HCT116 (cell line): ENCODE data around the gene CELF2. TPM values are rescaled to one million over a fixed set of nuclear protein-coding genes. Genes with fewer than 3 reads are reported as not detected.

Source experiments
- ATAC-seq: fragments of 200-7000 bp; cut with Tn5 transposase; 2 replicates; pipeline ENCODE4 v1.9.1; 2020; ENCODE audit warnings: mild to moderate bottlenecking, moderate library complexity
- BruUV-seq: library from RNA; stranded (reverse); fragments of 400-500 nt; replicated peaks from 2 replicates; lab custom pipeline; 2021; lab: Mats Ljungman, UMichigan
- CTCF ChIA-PET: fragments of 300-600 bp; sonication (Branson Sonifier 250); formaldehyde crosslinking; loops from one replicate; lab custom pipeline; 2021; ENCODE audit warnings: antibody characterized with exemption; lab: Charles Lee
- POLR2A ChIA-PET: fragments of 300-600, 350-600 bp; sonication (Branson Sonifier 250); formaldehyde crosslinking; loops from one replicate; lab custom pipeline; 2021; ENCODE audit warnings: antibody characterized with exemption; lab: Charles Lee
- RAD21 ChIA-PET, 2 experiments: fragments of 300-600 bp; sonication (Branson Sonifier 250); formaldehyde crosslinking; loops; one replicate each; lab custom pipeline; 2023; ENCODE audit warnings: low total read pairs in 2 of 2; ENCODE audit not compliant: uncharacterized antibody in 2 of 2, unreplicated experiment in 2 of 2, low non-redundant PET in 1 of 2; lab: Charles Lee
- DNase-seq: peaks from one replicate; pipeline ENCODE4 v3.0.0-alpha.2; 2010; ENCODE audit warnings: low read depth, low spot score
- H2AFZ ChIP-seq: fragments of 200-600 bp; shearing (Covaris generic), sonication (generic); 2 replicates; pipeline ENCODE4 v1.6.1; 2017; ENCODE audit warnings: low read depth, mixed run types, mixed read lengths, antibody characterized with exemption, low read length; ENCODE audit not compliant: poor library complexity, severe bottlenecking
- H3K27ac ChIP-seq: 2 replicates; pipeline ENCODE4 v1.5.1; 2012; ENCODE audit warnings: low read depth, low read length
- H3K27me3 ChIP-seq: fragments of 200-600 bp; sonication (generic); 2 replicates; pipeline ENCODE4 v1.6.1; 2016; ENCODE audit warnings: mixed run types, low read length, mixed read lengths; ENCODE audit not compliant: insufficient read depth
- H3K36me3 ChIP-seq, 2 experiments: fragments of 200-500 bp in 1 of 2; fragments of 200-600 bp in 1 of 2; sonication (Bioruptor generic) in 1 of 2; sonication (generic) in 1 of 2; 2 replicates each; pipeline versions ENCODE4 v1.5.1 to v1.6.1; 2014 to 2016; ENCODE audit warnings: low read length in 2 of 2, inconsistent platforms in 1 of 2, mixed read lengths in 1 of 2, mixed run types in 1 of 2; ENCODE audit not compliant: insufficient read depth in 2 of 2, control insufficient read depth in 1 of 2
- H3K4me1 ChIP-seq, 2 experiments: fragments of 200-600 bp in 1 of 2; sonication (generic) in 1 of 2; 2 replicates each; pipeline versions ENCODE4 v1.5.1 to v1.6.1; 2012 to 2017; ENCODE audit warnings: low read length in 2 of 2, inconsistent platforms in 1 of 2, mild to moderate bottlenecking in 1 of 2, mixed read lengths in 1 of 2, mixed run types in 1 of 2, moderate library complexity in 1 of 2; ENCODE audit not compliant: insufficient read depth in 2 of 2, control insufficient read depth in 1 of 2
- H3K4me2 ChIP-seq: fragments of 200-600 bp; sonication (generic); 2 replicates; pipeline ENCODE4 v1.6.1; 2017; ENCODE audit warnings: mixed run types, low read length, mixed read lengths
- H3K4me3 ChIP-seq, 2 experiments: fragments of 200-600 bp in 1 of 2; sonication (generic) in 1 of 2; replicated peaks in 1 of 2; 2 replicates each; pipeline ENCODE4 v1.5.1; 2011 to 2016; ENCODE audit warnings: low read length in 2 of 2, control low read depth in 1 of 2, low read depth in 1 of 2, mild to moderate bottlenecking in 1 of 2, mixed read lengths in 1 of 2, mixed run types in 1 of 2
- H3K79me2 ChIP-seq: fragments of 200-600 bp; sonication (generic); 2 replicates; pipeline ENCODE4 v1.6.1; 2017; ENCODE audit warnings: mild to moderate bottlenecking, mixed run types, low read length, moderate library complexity, mixed read lengths; ENCODE audit not compliant: insufficient read depth
- H3K9ac ChIP-seq: fragments of 200-600 bp; sonication (generic); 2 replicates; pipeline ENCODE4 v1.6.1; 2016; ENCODE audit warnings: low read length, mixed read lengths
- H3K9me2 ChIP-seq: fragments of 200-600 bp; sonication (generic), shearing (Covaris generic); 2 replicates; pipeline ENCODE4 v1.6.1; 2017; ENCODE audit warnings: mixed run types, mild to moderate bottlenecking, moderate library complexity; ENCODE audit not compliant: insufficient read depth
- H3K9me3 ChIP-seq, 2 experiments: fragments of 200-500 bp in 1 of 2; fragments of 200-600 bp in 1 of 2; sonication (Bioruptor generic) in 1 of 2; sonication (generic) in 1 of 2; 2 replicates each; pipeline ENCODE4 v1.6.1; 2014 to 2017; ENCODE audit warnings: low read length in 2 of 2, mixed read lengths in 2 of 2, inconsistent platforms in 1 of 2, low read depth in 1 of 2, mild to moderate bottlenecking in 1 of 2, mixed run types in 1 of 2, moderate library complexity in 1 of 2; ENCODE audit not compliant: control insufficient read depth in 1 of 2, insufficient read depth in 1 of 2
- H4K20me1 ChIP-seq: fragments of 200-600 bp; sonication (generic), shearing (Covaris generic); 2 replicates; pipeline ENCODE4 v1.6.1; 2017; ENCODE audit warnings: mixed run types, mild to moderate bottlenecking, moderate library complexity; ENCODE audit not compliant: insufficient read depth
- CBX3 ChIP-seq: IDR thresholded peaks from 2 replicates; pipeline ENCODE4 v1.6.1; 2012; ENCODE audit warnings: low read depth
- CEBPB ChIP-seq: IDR thresholded peaks from 2 replicates; pipeline ENCODE4 v1.6.1; 2012; ENCODE audit warnings: low read depth
- EGR1 ChIP-seq: IDR thresholded peaks from 2 replicates; pipeline ENCODE4 v1.6.1; 2012; ENCODE audit warnings: low read depth
- ELF1 ChIP-seq: IDR thresholded peaks from 2 replicates; pipeline ENCODE4 v1.6.1; 2012; ENCODE audit warnings: low read depth, borderline replicate concordance
- EZH2 ChIP-seq: fragments of 200-600 bp; sonication (generic); IDR thresholded peaks from 2 replicates; pipeline ENCODE4 v1.6.1; 2017; ENCODE audit warnings: antibody characterized with exemption, mixed run types
- FOSL1 ChIP-seq: IDR thresholded peaks from 2 replicates; pipeline ENCODE4 v1.6.1; 2012; ENCODE audit warnings: low read depth
- JUND ChIP-seq: IDR thresholded peaks from 2 replicates; pipeline ENCODE4 v1.6.1; 2012
- POLR2A ChIP-seq: IDR thresholded peaks from 2 replicates; pipeline ENCODE4 v1.7.0; 2011; ENCODE audit warnings: borderline replicate concordance; ENCODE audit not compliant: insufficient read depth, insufficient read length; ENCODE audit errors: extremely low read depth
- POLR2AphosphoS5 ChIP-seq: IDR thresholded peaks from 2 replicates; pipeline ENCODE4 v1.6.1; 2011; ENCODE audit warnings: mild to moderate bottlenecking, low read depth, low read length, moderate library complexity
- SIN3A ChIP-seq: IDR thresholded peaks from 2 replicates; pipeline ENCODE4 v1.6.1; 2012; ENCODE audit warnings: low read depth
- SP1 ChIP-seq: IDR thresholded peaks from 2 replicates; pipeline ENCODE4 v1.6.1; 2012; ENCODE audit warnings: low read depth
- ZFX ChIP-seq: fragments of 450-650 bp; IDR thresholded peaks from 2 replicates; pipeline ENCODE4 v1.6.1; 2017
- ZNF274 ChIP-seq: fragments of 200-500 bp; sonication (Bioruptor generic); IDR thresholded peaks from 2 replicates; pipeline ENCODE4 v1.6.1; 2014; ENCODE audit warnings: mild to moderate bottlenecking, low read depth, low read length, inconsistent platforms
- intact Hi-C: fragments of 100-400 bp; cut with micrococcal nuclease; formaldehyde crosslinking; loops from 2 replicates; pipeline ENCODE4 v1.10.0; 2022
- total RNA-seq: library from RNA; stranded (reverse); gene quantifications from one replicate; pipeline ENCODE4 v1.2.1, GENCODE V29; 2021; ENCODE audit not compliant: unreplicated experiment
- TF ChIP-seq, protein P1 (sequence below): IDR thresholded peaks from 2 replicates; pipeline ENCODE4 v1.6.1; 2012; ENCODE audit warnings: low read depth
- TF ChIP-seq, protein P2 (sequence below): IDR thresholded peaks from 2 replicates; pipeline ENCODE4 v1.6.1; 2012
- TF ChIP-seq, protein P3 (sequence below): IDR thresholded peaks from 2 replicates; pipeline ENCODE4 v1.6.1; 2011; ENCODE audit warnings: mild to moderate bottlenecking, low read length, moderate library complexity; ENCODE audit not compliant: insufficient replicate concordance; ENCODE audit errors: extremely low read depth
- TF ChIP-seq, protein P4 (sequence below): IDR thresholded peaks from 2 replicates; pipeline ENCODE4 v1.6.1; 2012

CELF2 gene
- total RNA-seq, 1 experiment from 2014 or later = 0.66 TPM

DNA sequence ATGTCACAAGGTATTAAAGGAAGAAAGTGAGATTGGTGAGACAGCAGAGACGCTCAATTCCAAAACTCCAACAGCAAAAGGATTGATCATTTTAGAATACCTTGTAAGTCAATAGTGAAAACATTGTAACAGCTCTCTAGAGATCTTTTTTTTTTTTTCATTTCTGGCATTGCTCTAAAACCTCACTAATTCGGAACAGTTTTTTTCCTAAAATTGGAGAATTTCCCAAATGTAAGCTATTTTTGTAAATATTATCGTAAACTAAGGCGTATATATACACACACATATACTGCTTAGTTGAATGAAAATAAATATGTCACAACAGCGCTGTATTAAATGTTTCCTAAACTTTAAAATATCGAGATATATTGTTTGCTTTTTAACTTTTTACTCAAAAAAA is 30.6 kb upstream of the CELF2 start:
- DNase-seq = no peak

More for the DNA sequence above, 30.6 kb upstream of the CELF2 start:
- H3K4me3 ChIP-seq = no peak overlapping the region
- ChIA-PET CTCF (no interaction called here), POLR2A (no interaction called here), RAD21 (no interaction called here)
- TF ChIP-seq POLR2AphosphoS5 (no peak), JUND (no peak), FOSL1 (no peak), SP1 (no peak), POLR2A (no peak), SIN3A (no peak), ELF1 (no peak), EGR1 (no peak), EZH2 (no peak), CBX3 (no peak), CEBPB (no peak), ZFX (no peak), ZNF274 (no peak)
- TF ChIP-seq, protein P1, sequence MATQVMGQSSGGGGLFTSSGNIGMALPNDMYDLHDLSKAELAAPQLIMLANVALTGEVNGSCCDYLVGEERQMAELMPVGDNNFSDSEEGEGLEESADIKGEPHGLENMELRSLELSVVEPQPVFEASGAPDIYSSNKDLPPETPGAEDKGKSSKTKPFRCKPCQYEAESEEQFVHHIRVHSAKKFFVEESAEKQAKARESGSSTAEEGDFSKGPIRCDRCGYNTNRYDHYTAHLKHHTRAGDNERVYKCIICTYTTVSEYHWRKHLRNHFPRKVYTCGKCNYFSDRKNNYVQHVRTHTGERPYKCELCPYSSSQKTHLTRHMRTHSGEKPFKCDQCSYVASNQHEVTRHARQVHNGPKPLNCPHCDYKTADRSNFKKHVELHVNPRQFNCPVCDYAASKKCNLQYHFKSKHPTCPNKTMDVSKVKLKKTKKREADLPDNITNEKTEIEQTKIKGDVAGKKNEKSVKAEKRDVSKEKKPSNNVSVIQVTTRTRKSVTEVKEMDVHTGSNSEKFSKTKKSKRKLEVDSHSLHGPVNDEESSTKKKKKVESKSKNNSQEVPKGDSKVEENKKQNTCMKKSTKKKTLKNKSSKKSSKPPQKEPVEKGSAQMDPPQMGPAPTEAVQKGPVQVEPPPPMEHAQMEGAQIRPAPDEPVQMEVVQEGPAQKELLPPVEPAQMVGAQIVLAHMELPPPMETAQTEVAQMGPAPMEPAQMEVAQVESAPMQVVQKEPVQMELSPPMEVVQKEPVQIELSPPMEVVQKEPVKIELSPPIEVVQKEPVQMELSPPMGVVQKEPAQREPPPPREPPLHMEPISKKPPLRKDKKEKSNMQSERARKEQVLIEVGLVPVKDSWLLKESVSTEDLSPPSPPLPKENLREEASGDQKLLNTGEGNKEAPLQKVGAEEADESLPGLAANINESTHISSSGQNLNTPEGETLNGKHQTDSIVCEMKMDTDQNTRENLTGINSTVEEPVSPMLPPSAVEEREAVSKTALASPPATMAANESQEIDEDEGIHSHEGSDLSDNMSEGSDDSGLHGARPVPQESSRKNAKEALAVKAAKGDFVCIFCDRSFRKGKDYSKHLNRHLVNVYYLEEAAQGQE = no peak
- TF ChIP-seq, protein P2, sequence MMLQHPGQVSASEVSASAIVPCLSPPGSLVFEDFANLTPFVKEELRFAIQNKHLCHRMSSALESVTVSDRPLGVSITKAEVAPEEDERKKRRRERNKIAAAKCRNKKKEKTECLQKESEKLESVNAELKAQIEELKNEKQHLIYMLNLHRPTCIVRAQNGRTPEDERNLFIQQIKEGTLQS = no peak
- TF ChIP-seq, protein P3, sequence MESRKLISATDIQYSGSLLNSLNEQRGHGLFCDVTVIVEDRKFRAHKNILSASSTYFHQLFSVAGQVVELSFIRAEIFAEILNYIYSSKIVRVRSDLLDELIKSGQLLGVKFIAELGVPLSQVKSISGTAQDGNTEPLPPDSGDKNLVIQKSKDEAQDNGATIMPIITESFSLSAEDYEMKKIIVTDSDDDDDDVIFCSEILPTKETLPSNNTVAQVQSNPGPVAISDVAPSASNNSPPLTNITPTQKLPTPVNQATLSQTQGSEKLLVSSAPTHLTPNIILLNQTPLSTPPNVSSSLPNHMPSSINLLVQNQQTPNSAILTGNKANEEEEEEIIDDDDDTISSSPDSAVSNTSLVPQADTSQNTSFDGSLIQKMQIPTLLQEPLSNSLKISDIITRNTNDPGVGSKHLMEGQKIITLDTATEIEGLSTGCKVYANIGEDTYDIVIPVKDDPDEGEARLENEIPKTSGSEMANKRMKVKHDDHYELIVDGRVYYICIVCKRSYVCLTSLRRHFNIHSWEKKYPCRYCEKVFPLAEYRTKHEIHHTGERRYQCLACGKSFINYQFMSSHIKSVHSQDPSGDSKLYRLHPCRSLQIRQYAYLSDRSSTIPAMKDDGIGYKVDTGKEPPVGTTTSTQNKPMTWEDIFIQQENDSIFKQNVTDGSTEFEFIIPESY = no peak
- TF ChIP-seq, protein P4, sequence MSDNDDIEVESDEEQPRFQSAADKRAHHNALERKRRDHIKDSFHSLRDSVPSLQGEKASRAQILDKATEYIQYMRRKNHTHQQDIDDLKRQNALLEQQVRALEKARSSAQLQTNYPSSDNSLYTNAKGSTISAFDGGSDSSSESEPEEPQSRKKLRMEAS = no peak
- no peak overlapping the region for H3K27ac ChIP-seq
- H3K36me3 ChIP-seq = no peaks in the 10 kb centered on the region
- no peak overlapping the region for H2AFZ ChIP-seq
- no peaks in the 10 kb centered on the region for H3K79me2 ChIP-seq
- ATAC-seq = no peak
- no peak overlapping the region for H3K4me2 ChIP-seq
- BruUV-seq = no TSS peak
- no peaks in the 10 kb centered on the region for H4K20me1 ChIP-seq
- intact Hi-C loops = no loop called here
- H3K27me3 ChIP-seq = no peaks in the 10 kb centered on the region
- H3K9me3 ChIP-seq = peaks cover 0 to 11% of the 10 kb centered on the region in 2 experiments; a peak in 2 of 4 replicates
- no peaks in the 10 kb centered on the region for H3K9me2 ChIP-seq
- H3K9ac ChIP-seq = no peak overlapping the region
- no peaks in the 10 kb centered on the region for H3K4me1 ChIP-seq
